Mesothelial cell of epicardium (in vitro differentiated cells): ENCODE data around the gene PHC3. TPM values are rescaled to one million over a fixed set of nuclear protein-coding genes. Genes with fewer than 3 reads are reported as not detected.
A peak's percentile ranks its signal among the peaks of the same experiment; 100 is the strongest.

Source experiments
- DNase-seq, 2 experiments: peaks; one replicate each; pipeline ENCODE4 v3.0.0; 2021; ENCODE audit warnings: low spot score in 2 of 2; ENCODE audit not compliant: unreplicated experiment in 2 of 2
- H3K27ac Mint-ChIP-seq: 2 replicates; pipeline ENCODE4 v1.8.0; 2021; ENCODE audit warnings: mixed read lengths
- H3K27me3 Mint-ChIP-seq: 2 replicates; pipeline ENCODE4 v1.8.0; 2021; ENCODE audit warnings: low read depth, mixed read lengths
- H3K36me3 Mint-ChIP-seq: 2 replicates; pipeline ENCODE4 v1.8.0; 2021; ENCODE audit warnings: mixed read lengths
- H3K4me1 Mint-ChIP-seq: 2 replicates; pipeline ENCODE4 v1.8.0; 2021; ENCODE audit warnings: mixed read lengths
- H3K4me3 Mint-ChIP-seq: 2 replicates; pipeline ENCODE4 v1.8.0; 2021; ENCODE audit warnings: mild to moderate bottlenecking, moderate library complexity, mixed read lengths
- H3K9me3 Mint-ChIP-seq: 2 replicates; pipeline ENCODE4 v1.8.0; 2021; ENCODE audit warnings: mixed read lengths
- total RNA-seq: library from RNA; stranded (reverse); gene quantifications from 3 replicates; pipeline ENCODE4 v1.2.1, GENCODE V29; 2021
- TF ChIP-seq, protein P1 (sequence below): fragments of 200-600 bp; sonication (generic); IDR thresholded peaks from one replicate; pipeline ENCODE4 v1.5.0; 2021; ENCODE audit warnings: antibody characterized with exemption; ENCODE audit not compliant: unreplicated experiment

The PHC3 gene
- total RNA-seq, 1 donor from 2014 or later, result 58.1 TPM

DNA sequence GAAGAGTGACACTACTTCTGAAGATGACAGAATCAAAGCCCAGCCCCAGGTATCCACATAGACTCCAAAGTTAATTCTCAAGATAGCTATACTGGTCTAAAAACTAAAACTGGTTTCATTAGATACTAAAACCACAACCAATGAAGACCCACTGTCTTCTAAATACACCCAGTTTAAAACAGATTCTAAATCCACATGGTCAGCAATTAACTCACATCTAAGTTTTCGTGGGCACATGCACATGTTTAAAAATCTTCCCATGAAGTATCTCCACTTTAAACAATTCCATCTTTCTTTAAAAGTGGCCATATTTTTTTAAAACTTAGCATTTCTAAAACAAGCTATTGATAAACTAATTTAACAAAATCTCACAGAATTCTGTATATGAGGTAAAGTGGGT, 80.6 kb downstream of the PHC3 start:
- H3K4me3 Mint-ChIP-seq, result no peak overlapping the region
- no peaks in the 10 kb centered on the region for H3K27me3 Mint-ChIP-seq
- peaks cover 48% of the 10 kb centered on the region for H3K36me3 Mint-ChIP-seq
- no peak for DNase-seq
- no peak overlapping the region for H3K27ac Mint-ChIP-seq
- H3K9me3 Mint-ChIP-seq, result no peaks in the 10 kb centered on the region
- no peaks in the 10 kb centered on the region for H3K4me1 Mint-ChIP-seq
- TF ChIP-seq, protein P1, sequence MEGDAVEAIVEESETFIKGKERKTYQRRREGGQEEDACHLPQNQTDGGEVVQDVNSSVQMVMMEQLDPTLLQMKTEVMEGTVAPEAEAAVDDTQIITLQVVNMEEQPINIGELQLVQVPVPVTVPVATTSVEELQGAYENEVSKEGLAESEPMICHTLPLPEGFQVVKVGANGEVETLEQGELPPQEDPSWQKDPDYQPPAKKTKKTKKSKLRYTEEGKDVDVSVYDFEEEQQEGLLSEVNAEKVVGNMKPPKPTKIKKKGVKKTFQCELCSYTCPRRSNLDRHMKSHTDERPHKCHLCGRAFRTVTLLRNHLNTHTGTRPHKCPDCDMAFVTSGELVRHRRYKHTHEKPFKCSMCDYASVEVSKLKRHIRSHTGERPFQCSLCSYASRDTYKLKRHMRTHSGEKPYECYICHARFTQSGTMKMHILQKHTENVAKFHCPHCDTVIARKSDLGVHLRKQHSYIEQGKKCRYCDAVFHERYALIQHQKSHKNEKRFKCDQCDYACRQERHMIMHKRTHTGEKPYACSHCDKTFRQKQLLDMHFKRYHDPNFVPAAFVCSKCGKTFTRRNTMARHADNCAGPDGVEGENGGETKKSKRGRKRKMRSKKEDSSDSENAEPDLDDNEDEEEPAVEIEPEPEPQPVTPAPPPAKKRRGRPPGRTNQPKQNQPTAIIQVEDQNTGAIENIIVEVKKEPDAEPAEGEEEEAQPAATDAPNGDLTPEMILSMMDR, result no peak

DNA sequence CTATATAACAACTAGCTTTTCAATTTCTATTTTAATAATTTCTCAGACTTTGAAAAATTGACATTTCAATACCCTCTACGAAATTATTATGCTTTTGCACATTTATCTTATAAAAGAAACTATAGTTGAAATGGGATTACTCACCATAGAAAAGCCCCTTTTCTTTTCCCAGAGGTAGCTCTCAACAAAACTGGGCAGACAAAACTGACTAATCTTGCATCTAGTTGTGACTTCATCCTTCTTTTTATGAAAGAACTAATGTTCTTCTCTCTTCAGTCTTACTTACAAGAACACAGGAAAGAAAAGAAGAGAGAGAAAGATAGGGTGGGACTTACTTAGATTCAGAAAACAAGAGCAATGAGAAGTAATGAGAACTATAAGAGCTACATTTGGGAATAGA, 82.8 kb downstream of the PHC3 start:
- no peaks in the 10 kb centered on the region for H3K4me1 Mint-ChIP-seq

DNA sequence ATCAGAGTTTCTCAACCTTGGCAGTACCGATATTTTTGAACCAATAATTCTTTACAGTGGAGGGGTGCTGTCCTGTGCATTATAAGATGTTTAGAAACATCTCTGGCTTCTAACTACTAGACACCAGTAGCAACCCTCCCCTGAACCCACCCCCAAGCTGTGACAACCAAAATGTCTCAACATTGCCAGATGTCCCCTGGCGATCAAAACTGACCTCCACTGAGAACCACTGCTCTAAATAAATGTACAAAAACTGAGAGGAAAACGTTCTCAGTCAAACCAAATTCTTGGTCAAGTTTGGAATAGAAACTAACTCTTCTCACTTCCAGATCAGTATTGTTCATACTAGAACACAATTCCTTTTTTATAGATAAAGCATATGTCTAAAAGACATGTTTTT, 85.2 kb downstream of the PHC3 start:
- no peak for DNase-seq
- no peak overlapping the region for H3K4me3 Mint-ChIP-seq
- H3K27ac Mint-ChIP-seq, result no peak overlapping the region
- TF ChIP-seq, protein P1, result no peak
- no peaks in the 10 kb centered on the region for H3K4me1 Mint-ChIP-seq
- peaks cover 57% of the 10 kb centered on the region for H3K36me3 Mint-ChIP-seq
- no peaks in the 10 kb centered on the region for H3K9me3 Mint-ChIP-seq
- no peaks in the 10 kb centered on the region for H3K27me3 Mint-ChIP-seq

More for the DNA sequence above, 82.8 kb downstream of the PHC3 start:
- Mint-ChIP-seq H3K27ac (no peak overlapping the region), H3K9me3 (no peaks in the 10 kb centered on the region), H3K27me3 (no peaks in the 10 kb centered on the region), H3K36me3 (peaks cover 61% of the 10 kb centered on the region), H3K4me3 (no peak overlapping the region)
- TF ChIP-seq, protein P1, result no peak
- no peak for DNase-seq

DNA sequence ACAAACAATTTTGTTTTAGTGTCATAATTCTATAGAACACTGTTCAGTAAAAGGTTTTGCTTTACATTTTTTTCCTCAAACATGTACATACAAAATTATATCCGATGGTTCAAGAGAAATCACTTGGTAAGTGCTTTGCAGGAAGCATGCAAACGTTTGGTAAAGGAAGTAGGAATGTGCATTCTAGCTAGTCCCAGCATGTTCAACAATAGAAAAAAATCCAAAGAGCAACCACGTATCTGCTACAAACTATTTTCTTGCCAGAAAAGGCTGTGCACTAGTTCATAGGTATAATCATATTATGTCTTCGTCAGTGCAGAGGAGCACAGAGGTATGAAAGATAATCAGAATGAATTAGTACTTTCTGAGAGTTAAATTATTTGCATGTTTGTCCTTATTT, 85.8 kb downstream of the PHC3 start:
- TF ChIP-seq, protein P1, result no peak
- peaks cover 55% of the 10 kb centered on the region for H3K36me3 Mint-ChIP-seq

DNA sequence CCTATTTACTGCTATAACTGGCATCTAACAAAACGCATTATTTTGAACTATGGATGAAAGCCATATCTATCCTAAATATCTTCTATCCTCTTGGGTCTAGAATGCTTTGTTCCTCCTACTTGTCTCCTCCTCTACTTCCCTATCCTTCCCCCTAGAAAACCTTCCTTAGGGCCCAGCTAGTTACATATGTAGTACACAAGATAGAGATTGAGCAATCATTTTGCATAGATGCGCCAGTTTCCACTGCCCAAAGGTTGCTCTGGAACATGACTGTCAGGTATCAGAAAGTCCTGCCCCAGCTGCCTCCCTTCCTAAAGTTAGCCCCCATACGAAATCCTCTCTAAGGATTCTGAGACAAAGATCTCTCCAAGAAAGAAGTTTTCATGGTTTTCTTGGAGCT, 88.6 kb downstream of the PHC3 start:
- TF ChIP-seq, protein P1, result no peak
- Mint-ChIP-seq H3K27me3 (no peaks in the 10 kb centered on the region), H3K4me1 (no peaks in the 10 kb centered on the region), H3K4me3 (no peak overlapping the region), H3K9me3 (no peaks in the 10 kb centered on the region), H3K36me3 (peaks cover 43% of the 10 kb centered on the region), H3K27ac (no peak overlapping the region)
- no peak for DNase-seq

More for the DNA sequence above, 85.8 kb downstream of the PHC3 start:
- Mint-ChIP-seq H3K4me3 (no peak overlapping the region), H3K4me1 (no peaks in the 10 kb centered on the region), H3K27me3 (no peaks in the 10 kb centered on the region), H3K27ac (peak overlapping the region; percentile 4), H3K9me3 (no peaks in the 10 kb centered on the region)
- no peak for DNase-seq

DNA sequence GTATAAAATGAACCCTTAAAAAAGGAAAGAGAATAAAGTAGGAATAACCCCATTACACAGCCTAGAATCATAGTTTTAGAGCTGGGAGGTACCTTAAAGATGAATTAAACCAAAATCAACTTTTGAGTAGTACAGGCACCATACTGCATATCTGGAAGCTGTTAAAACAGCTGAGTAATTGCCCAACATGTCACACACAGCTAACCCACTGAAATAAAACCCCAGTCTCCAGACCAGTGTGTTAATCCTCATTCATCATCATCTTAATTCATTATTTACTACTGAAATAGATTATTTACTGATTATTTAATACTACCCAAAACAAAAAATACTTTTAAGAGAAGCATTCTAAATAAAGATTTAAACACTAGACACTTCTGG, 90.9 kb downstream of the PHC3 start:
- TF ChIP-seq, protein P1, result no peak
- Mint-ChIP-seq H3K27me3 (no peaks in the 10 kb centered on the region), H3K4me1 (no peaks in the 10 kb centered on the region), H3K36me3 (peaks cover 29% of the 10 kb centered on the region), H3K4me3 (no peak overlapping the region), H3K9me3 (no peaks in the 10 kb centered on the region), H3K27ac (no peak overlapping the region)
- no peak for DNase-seq
